GM12801 (cell line): ENCODE data around the gene VPS26A.

Experiments used
- CTCF ChIP-seq: IDR thresholded peaks from one replicate; pipeline ENCODE4 v1.5.1; 2011; ENCODE audit warnings: control low read depth; ENCODE audit not compliant: insufficient read length; ENCODE audit errors: extremely low read depth

Gene VPS26A

DNA sequence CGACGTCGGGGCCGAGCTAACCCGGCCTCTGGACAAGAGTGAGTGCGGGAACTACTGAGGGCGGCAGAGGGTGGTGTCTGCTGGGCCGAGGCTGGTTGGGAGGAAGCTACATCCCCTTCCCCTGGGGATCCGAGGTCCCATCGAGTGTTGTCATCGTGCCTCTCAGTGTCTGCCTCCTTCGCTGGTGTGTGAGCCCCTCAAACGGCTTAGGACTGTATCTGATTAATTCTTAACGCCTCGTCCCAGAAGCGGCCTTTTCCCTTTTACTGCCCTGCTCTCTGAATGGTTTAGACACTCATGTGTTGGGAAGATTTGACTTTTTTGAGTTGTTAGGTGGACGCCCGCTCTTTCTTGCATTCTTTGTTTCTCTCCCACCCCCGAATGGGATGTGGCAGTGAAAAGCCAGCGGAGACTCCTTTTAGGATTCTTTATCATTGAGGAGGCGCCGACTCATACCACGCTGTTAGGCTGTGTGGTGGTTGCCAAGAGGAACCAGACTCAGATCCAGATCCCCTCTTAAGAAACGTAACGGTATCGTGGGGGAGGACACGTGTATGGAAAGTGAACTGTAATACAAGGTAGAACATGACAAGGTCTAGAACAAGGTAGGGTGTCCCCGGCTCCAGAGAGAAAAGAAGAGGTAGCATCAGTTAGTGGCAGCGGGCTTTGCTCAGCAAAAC lies 56.7 kb downstream of the VPS26A start:
- no peak for TF ChIP-seq CTCF

GRCh38 chr10:69181433-69181832 lies 57.5 kb downstream of the VPS26A start:
- no peak for TF ChIP-seq CTCF

DNA sequence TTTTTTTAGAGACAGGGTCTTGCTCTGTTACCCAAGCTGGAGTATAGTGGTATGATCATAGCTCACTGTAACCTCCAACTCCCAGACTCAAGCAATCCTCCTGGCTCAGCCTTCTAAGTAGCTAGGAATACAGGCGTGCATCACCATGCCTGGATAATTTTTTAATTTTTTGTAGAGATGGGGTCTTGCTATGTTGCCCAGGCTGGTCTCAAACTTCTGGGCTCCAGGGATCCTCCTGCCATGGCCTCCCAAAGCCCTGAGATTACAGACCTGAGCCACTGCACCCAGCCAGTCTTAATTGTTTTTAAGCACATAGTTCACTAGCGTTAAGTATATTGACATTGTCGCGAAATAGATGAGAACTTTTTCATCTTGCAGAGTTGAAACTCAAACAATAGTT lies 58.0 kb downstream of the VPS26A start:
- no peak for TF ChIP-seq CTCF

- TF ChIP-seq CTCF: no peak
These were observed 62.5 kb downstream of the VPS26A start for GRCh38 chr10:69186524-69186923.

- no peak for TF ChIP-seq CTCF
These were observed 77.1 kb downstream of the VPS26A start for GRCh38 chr10:69201045-69201444.

DNA sequence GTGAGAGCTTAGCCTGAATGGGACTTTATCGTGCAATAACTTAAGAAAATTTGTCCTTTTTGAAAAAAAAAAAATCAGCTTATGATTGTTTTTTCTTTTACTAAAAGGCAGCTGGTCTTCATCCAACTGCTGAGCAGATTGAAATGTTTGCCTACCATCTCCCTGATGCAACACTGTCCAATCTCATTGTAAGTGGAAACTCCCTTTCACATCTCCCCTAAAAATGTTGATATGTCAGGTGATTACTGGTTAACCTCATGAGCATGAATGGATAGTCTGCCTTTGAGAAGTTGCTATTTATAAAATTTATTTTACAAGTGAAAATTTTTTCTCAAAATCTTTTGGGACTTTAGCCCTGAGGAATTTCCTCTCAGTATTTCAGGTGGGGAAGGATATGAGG lies 78.4 kb downstream of the VPS26A start:
- TF ChIP-seq CTCF: no peak

- TF ChIP-seq CTCF: no peak
These were observed 84.8 kb downstream of the VPS26A start for GRCh38 chr10:69208761-69209160.
